ENCODE results near the gene GNG4.

- TF ChIP-seq, protein P1, sequence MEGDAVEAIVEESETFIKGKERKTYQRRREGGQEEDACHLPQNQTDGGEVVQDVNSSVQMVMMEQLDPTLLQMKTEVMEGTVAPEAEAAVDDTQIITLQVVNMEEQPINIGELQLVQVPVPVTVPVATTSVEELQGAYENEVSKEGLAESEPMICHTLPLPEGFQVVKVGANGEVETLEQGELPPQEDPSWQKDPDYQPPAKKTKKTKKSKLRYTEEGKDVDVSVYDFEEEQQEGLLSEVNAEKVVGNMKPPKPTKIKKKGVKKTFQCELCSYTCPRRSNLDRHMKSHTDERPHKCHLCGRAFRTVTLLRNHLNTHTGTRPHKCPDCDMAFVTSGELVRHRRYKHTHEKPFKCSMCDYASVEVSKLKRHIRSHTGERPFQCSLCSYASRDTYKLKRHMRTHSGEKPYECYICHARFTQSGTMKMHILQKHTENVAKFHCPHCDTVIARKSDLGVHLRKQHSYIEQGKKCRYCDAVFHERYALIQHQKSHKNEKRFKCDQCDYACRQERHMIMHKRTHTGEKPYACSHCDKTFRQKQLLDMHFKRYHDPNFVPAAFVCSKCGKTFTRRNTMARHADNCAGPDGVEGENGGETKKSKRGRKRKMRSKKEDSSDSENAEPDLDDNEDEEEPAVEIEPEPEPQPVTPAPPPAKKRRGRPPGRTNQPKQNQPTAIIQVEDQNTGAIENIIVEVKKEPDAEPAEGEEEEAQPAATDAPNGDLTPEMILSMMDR (IDR thresholded peaks at IDR 0.05), result no peak
- TF ChIP-seq POLR2A (IDR thresholded peaks at IDR 0.05), result no peak
These were observed 132.6 kb downstream of the GNG4 start for GRCh38 chr1:235516862-235517446.
